ACHN (cell line): ENCODE data around the gene CCNB2.
"Not testable (repeated sequence)": the region's sequence is repeated elsewhere in the genome, so short reads cannot be mapped to it uniquely, and the experiment has no call there.

Source experiments
- DNase-seq: peaks from one replicate; pipeline ENCODE4 v3.0.0-alpha.2; 2015
- in situ Hi-C: cut with HindIII; loops from 2 replicates; pipeline ENCODE4 v1.10.0; 2017; ENCODE audit warnings: low sequenced_read_pairs, low pct_ligation_motif_present, low pct_unique_long_range_greater_than_20kb

The CCNB2 gene

GRCh38 chr15:59158701-59159034 is 53.7 kb downstream of the CCNB2 start:
- in situ Hi-C loops: no loop called here
- no peak for DNase-seq

- DNase-seq: no peak
- in situ Hi-C loops: no loop called here
Observed at GRCh38 chr15:59159210-59159609, 54.3 kb downstream of the CCNB2 start.

DNA sequence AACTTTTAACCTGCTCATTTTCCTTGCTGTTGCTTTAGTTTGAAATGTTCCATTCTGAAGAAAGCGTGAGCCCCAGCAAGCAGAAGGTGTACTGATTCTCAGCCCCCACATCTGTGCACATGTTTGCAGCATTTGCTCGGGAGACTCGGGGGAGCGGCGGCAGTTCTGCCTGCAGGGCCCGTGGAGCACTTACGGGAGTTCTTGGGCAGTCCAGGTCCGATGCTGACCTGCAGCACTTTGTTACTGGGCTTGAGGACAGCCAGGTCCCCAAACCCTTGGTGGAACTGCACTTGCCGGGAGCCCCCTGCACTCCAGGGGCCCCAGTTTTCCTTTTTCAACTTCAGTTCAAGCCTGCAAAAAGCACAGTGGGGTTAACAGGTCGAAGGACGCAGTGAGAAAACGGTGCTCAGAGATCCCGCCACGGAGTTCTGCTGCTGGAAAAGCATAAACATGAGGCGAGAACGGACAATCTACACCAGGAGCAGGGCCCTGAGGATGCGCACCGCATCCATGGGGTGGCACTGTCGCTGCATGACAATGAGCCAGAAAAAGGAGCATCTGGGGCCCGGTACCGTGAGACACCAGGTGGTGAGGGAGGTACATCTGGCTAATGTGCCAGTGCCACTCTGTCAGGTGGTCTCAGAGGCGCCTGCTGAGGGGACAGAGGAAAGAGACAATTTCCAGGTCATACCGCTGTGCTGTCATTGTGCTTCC is 56.1 kb downstream of the CCNB2 start:
- in situ Hi-C loops: no loop called here
- no peak for DNase-seq

DNA sequence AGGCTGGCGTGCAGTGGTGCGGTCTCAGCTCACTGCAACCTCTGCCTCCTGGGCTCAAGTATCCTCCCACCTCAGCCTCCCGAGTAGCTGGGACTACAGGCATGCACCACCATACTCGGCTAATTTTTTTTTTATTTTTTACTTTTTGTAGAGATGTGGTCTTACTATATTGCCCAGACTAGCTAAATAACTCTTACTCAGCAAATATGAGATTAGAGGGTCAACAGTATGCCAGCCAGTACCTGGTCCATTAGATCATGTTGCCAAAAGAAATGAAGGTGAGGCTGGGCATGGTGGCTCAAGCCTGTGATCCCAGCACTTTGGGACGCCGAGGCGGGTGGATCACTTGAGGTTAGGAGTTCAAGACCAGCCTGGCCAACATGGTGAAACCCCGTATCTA is 57.1 kb downstream of the CCNB2 start:
- in situ Hi-C loops, DNase-seq: not testable (repeated sequence)

- in situ Hi-C loops: no loop called here
- no peak for DNase-seq
Observed at GRCh38 chr15:59165726-59166125, 60.8 kb downstream of the CCNB2 start.

DNA sequence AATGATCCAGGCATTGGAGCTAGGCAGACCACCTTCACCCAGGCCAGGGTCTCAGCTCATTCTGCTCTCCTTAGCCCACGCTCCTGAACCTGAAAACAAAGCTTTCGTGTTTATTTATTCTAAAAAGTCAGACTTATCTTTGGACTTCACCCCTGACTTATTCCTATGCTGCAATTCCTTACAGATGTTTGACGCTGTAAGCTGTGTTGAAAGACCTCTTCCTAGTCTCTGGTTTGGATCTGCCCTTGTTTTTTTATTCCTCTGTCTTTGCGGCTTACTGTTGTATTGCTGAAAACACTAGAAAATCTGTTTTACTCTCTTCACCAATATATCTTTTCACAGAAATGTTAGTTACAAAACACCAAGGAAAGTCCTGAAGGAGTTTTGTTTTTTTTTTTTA is 61.2 kb downstream of the CCNB2 start:
- DNase-seq: no peak
- in situ Hi-C loops: no loop called here

DNA sequence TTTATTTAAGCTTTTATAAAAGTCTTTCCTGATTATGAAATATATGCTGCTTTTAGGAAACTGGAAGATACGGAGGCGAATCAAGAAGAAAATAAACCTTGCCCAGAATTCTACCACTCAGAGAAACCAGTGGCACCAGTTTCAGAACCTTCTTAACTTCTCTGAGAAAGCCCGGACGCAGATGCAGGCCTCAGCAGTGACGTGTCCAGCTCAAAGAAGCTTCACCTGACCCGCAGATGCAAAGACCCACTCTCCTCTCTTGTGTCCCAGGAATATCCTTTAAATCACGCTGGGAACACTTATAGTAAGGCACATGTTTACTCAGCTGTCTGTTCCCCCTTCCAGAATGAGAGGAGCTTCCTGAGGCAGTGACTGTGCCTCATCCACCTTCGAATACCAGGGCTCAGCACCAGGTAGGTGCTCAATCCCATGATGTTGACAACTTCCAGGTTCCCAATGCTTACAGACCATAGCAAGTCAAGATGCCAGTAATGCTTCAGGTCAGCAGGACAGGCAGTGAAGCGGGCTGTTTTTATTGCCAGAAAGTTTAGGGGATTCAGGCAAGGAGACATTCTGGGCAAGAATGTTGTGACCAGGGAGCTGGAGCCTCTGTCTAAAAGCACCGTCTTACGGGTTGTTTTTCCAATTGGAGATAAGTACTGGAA is 61.8 kb downstream of the CCNB2 start:
- in situ Hi-C loops: no loop called here
- DNase-seq: no peak

DNA sequence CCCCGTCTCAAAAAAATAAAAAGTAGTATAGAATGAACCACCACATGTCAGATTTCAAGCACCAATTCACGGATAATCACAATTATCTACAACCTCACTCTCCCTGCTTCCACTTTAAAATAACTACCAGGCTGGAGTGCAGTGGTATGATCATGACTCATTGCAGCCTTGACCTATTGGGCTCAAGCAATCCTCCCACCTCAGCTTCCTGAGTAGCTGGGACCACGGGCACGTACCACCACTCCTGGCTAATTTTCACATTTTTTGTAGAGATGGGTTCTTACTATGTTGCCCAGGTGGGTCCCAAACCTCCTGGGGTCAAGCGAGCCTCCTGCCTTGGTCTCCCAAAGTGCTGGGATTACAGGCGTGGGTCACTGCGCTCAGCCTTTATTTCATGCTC is 63.6 kb downstream of the CCNB2 start:
- in situ Hi-C loops: no loop called here
- DNase-seq: peak; percentile 48

GRCh38 chr15:59169251-59169708 is 64.3 kb downstream of the CCNB2 start:
- peak; percentile 69 for DNase-seq
- in situ Hi-C loops: no loop called here

DNA sequence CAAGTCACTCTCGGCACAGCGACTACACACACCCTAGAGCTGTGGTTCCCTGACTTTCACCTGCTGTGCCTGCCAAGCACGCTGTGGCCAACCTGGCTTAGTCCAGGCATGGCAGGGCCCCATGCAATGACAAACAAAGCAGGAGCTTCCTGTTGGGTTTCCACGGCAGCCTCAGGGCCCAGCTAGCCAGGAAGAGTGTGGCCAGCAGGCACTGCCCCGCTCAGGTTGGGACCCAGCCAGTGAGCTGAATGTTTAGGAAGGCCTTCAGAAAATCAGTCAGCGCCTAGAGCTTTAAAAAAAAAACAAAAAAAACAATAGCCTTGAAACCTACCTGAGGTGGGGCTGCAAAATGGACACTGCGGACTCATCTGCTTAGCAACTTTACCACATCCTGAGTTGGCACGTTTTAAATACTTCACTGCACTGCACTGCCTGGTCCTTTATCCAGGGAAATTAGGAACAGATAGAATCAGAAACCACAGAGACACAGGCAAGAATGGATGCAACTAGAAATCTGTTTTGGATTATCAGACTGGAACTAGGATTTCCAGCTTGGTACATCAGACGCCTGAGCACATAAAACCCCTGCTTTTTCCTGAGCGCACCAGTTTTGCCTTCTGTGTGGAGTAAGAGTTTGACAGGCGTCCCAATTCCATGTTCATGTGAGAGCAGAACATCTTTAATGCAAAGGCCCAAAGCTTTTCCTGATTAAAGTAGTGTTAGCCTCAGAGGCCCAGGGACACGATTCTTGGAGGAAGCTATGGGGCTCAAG is 65.5 kb downstream of the CCNB2 start:
- DNase-seq: no peak
- in situ Hi-C loops: no loop called here

DNA sequence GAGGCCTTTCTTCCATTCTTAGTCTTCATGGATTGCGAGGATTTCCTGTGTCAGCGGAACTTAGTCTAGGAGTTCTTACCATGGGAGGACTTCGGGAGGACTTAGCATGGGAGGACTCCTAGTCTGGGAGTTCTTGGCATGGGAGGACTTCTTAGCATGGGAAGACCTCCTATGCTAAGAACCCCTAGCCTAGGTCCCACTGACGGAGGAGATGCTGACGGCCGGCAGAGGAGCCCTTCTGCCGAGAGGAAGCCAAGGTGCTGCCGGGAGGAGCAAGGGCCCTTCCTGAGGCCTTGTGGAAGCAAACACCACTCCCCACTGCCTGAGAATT is 66.1 kb downstream of the CCNB2 start:
- in situ Hi-C loops: no loop called here
- no peak for DNase-seq

GRCh38 chr15:59172289-59172901 is 67.4 kb downstream of the CCNB2 start:
- in situ Hi-C loops: no loop called here

GRCh38 chr15:59173194-59173593 is 68.2 kb downstream of the CCNB2 start:
- no peak for DNase-seq
- in situ Hi-C loops: no loop called here

More at GRCh38 chr15:59172289-59172901, 67.4 kb downstream of the CCNB2 start:
- no peak for DNase-seq

- DNase-seq: no peak
- in situ Hi-C loops: no loop called here
Observed at GRCh38 chr15:59174151-59174834, 69.3 kb downstream of the CCNB2 start.
